Measurements from ENCODE around the gene OR14I1.
A peak's percentile ranks its signal among the peaks of the same experiment; 100 is the strongest.

OR14I1 gene

DNA sequence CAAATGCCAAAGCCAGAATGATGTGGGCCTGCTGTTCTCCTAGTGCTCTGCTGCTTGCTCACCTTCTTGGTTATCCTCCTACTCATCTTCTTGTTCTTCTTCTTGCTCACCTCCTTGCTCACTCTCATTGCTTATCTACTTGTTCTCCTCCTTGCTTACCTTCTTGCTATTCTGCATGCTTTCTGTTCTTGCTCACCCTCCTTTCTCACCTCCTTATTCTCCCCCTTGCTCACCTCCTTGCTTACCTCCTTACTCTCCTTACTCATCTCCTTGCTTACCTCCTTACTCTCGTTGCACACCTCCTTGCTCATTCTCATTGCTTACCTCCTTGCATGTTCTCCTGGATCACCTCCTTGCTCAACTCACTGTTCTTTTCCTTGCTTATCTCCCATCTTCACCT, at the start of gene OR14I1:
TSS of gene OR14I1 (minus strand) at position 53 of the 400 bp plus-strand sequence.
- no peak for DNase-seq

DNA sequence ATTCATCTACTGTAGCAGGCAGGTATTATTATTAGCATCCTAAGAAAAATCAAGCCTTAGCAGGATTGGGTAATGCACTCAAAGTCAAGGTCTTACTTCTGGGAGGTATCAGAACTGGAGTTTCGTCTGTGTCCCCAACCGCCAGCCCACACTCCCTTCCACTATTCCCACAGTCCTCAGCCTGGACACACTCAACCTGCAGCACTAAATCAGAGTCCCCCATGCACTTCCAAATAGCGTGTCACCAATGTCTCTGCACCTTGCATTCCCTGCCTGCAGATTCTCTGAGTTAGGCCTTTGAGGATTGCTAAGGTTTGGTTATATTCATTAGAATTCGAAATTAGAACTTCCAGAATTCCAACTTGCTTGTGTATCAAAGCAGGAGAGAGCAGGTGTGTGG, 49.1 kb upstream of the OR14I1 start:
- no peak for DNase-seq

DNA sequence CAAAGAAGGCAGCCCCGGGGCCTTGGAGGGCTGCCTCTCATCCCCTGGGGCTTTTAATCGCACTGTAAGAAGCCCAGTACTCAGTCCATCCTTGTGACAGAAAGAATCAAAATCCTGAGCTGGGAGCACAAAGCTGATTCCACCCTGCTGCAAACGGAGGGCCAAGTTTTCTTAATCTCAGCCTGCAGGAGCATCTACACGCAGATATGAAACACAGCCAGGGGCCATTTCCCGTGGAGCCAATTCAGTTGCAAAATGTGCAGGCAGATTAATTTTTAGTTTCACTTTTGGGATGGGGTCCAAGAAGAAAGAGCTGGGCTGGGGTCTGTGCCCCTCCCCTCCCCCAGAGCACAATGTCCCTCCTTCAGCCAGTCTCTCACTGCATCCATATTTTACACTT, 48.6 kb upstream of the OR14I1 start:
- DNase-seq, result no peak

DNA sequence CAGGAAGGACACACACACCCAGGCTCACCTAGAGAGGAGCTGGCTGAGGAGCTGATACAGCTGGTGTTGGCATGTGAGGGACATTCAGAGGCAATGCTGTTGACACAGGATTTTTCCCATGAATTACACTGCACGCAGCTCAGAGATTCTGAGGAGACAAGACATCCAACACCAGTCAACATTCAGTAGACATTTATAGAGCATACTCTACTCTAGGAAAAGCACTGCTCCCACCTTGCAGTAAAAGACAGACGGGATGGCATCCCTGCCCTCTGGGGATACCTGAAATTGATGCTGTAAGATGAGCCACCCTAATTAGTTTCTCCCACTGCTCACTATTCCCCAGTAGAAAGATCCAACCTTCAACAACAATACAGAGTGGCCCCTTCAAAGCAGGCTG, 47.9 kb upstream of the OR14I1 start:
- no peak for DNase-seq

DNA sequence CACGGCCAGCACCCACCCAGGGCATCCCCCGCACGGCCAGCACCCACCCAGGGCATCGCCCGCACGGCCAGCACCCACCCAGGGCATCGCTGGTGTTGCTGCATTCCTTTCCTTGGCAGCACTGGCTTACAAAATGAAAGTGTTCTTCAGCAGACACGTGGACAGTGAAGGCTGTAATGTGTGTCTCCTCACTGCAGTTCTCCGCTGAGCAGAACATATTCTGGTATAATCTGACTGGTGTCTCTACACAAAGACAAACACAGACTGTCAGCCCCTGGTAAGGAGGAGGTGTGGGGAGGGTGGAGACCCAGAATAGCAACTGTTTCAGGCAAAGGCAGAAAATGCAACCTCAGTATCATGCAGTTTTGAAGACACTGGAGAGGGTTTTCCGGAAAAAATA, 45.6 kb upstream of the OR14I1 start:
- no peak for DNase-seq

DNA sequence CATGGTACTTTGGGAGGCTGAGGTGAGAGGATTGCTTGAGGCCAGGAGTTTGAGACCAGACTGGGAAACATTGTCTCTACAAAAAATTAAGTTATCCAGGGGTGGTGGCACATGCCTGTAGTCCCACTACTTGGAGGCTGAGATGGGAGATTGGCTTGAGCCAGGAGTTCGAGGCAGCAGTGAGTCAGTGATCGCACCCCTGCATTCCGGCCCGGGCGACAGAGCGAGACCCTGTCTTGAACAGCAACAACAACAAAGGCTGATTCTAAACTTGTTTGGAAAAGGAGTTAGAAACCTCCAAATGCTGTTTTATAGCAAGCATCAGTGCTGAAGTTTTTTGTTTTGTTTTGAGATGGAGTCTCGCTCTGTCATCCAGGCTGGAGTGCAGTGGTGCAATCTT, 38.3 kb upstream of the OR14I1 start:
- DNase-seq, result no peak

DNA sequence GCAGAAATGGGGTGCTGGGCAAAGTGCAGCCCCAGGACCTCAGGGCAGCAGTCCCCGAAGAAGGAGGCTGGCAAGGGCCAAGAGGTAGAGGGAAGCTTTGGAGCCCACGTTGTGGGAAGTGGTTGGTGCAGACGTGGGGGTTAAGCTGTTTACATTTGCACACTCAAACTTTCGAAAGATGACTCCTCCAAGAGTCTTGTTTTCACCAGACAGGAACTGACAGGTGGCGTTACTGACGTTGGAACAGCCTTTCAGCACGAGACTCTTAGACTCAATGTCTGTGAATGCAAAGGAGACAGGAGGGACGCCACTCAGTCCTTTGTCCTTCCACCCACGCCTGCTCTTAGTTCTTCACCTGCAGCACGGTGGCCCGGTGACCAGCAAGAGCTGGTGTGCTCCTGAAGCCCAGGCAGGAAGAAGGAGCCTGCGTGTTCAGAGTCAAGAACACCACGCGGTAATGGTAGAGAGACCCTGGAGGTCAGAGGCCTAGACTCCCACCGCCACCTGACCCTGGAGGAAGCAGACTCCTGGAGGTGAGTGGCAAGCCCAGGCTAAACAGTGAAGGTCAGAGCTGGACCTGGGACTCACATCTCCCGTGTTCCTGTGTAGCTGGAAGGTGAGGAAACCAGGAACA, 37.1 kb upstream of the OR14I1 start:
- no peak for DNase-seq

DNA sequence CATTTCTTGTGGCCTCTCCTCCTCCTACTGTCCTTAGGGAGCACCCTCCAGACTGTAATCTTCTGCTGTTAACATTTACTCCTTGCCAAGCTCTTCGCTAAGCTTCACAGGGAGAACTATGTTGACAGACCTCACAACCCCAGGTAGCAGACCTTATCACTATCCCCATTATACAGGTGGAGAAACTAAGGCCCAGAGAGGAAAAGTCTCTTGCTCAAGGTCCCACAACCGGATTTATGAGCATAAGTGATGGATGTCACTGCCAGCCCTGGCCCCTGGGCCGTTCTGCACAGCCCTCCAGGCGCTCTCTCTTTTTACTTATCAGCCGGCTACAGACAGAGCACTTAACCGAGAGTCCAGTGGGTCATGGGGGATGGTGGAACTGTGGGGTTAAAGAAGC, 34.9 kb upstream of the OR14I1 start:
- DNase-seq, result no peak

DNA sequence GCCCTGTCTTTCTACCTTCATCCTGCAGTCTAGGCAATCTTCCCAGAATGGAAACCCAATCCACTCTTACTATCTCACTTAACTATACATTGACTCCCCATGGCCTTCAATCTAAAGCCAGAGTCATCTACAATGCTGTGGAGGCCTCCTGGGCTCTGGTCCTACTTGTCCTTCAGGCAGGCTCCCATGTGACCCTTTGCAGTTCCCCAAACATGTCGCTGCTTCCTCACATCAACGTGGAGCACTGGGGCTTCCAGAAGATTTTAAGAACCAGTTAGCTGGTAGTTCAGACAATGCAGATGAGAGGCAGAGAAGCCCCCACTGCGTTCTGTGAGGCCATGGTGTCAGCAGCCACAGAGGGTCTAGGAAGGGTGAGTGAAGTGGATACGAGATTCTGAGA, 34.4 kb upstream of the OR14I1 start:
- DNase-seq, result no peak

DNA sequence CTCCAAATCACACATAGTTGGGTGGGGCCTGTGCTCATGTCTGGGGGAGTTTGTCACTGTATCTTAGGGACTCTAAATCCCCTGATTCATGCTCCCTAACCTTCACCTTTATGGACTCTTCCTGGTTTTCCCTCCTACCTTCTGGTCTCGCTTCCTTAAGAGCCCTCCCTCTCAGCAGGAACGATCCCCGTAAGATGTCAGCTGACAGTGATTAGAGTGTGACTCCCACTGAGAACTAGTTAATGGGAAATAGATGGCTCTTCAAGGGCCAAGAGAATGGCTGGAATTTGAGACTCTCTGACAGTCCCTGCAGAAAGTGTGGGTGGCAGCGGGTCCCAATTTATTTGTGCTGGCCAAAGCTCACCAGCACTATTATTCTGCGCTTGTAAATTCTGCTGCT, 31.0 kb upstream of the OR14I1 start:
- no peak for DNase-seq

DNA sequence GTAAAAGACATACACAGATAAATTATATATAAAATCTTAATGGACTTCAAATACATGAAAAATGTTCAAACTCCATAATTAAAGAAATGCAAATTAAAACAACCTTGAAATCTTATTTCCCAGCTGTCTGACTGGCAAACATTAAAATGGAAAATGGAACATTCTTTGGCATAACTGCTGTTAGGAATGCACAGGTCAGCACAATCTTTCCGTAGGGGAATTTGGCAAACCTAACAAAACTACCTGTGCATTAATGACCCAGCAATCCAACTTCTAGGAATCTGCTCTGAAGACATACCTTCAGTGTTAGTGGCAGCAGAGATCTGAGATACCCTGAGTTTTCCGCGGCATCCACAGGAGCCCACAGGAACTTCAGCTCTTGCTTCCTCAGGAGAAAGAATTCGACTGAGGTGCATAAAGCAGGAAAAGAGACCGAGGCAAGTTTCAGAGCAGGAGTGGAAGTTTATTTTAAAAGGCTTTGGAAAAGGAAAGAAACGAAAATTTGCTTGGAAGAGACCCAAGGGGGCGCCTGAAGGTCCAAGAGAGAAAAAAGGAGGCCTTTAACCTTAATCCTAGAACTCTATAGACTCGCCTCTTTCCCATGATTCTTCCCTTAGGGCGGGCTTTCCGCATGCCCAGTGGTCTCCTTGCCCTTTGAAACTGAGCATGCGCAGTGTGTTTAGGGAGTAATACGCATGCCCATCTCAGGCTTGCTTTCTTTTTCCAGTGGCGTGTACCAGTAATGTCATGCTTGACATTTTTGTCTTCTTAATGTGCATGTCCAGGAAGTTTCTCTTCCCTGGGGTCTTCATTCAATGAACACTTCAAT, 28.2 kb upstream of the OR14I1 start:
- DNase-seq, result no peak

DNA sequence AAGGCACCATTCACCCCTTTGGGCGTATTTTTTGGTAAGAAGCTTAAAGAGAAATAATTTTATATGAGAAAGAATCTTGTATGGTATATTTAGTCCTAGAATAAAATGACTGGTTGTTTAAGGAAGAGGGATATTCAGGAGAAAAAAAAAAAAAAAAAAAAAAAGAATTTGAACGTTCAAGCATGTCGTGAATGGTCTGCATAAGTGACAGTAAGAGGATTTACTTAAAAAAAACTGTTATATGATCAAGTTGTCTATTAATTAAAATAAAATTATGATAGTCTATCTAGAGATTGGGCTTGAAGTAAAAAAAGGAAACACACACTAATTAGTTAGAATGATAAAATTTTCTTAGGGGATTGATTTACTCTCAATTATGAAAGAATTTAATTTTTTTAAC, 11.7 kb upstream of the OR14I1 start:
- peak in 1 of 2 experiments; percentile 6 for DNase-seq

DNA sequence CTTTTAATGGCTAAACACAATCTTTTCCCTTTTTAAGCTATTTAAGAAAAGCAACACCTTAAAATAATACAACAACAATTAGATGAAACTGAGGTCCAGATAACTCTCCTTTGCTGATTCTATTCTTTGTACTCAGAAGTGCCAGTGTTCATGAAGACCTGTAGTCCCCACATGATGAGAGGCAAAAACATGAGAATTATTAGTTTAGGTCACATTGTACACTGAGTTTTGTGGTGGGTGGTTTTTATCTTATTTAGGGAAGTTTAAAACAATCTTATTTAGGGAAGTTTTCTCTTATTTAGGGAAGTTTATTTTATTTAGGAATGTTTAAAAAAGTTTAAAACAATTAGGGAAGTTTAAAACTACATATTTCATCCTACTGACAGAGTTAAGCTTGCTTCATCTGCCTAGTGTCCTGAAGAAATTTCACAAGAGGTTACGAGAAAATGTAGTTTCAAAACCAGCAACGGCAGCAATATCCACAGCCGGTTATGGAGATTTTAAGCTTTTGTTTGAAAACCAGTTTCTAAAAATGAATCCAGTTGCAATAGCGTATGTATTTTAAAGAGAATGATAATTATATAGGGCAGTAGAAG, 7.8 kb upstream of the OR14I1 start:
- DNase-seq, result peak; percentile 10 to 53

DNA sequence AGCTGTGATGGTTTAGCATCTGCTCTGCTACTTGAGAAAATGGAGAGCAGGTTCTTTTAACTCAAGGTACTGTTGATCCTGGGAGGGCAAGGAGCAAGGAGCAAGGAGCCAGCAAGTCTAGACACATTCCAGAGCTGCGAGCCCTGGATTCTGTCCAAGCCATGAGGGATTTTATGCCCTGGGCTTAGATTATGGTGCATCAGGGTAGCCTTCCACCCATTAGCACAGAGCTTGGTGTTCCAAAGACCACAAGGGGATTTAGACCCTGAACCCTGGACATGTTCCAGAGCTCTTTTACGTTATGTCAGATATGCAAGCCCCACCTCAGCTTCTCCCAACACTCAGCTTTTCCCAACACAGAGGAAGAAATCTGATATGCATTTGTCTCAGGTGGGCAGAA, 2.0 kb upstream of the OR14I1 start:
- no peak for DNase-seq

DNA sequence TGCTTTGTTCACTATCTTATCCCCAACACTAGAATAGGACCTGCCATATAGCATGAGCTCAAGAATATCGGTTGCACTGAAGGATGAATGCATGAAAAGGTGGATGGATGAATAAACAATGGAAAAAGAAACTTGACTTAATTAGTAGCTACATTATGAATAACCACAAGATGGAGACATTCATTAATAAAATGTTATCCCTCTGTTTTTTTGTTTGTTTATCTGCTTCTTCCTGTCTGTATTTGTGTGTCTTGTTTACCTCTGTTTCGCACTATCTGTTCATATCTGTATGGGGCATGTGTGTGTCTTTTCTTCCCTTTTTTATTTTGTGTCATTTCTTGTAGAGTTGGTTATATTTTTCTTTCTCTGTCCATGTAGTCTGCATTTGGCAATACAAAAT, 1.1 kb upstream of the OR14I1 start:
- DNase-seq, result peak in 1 of 2 experiments; percentile 27

DNA sequence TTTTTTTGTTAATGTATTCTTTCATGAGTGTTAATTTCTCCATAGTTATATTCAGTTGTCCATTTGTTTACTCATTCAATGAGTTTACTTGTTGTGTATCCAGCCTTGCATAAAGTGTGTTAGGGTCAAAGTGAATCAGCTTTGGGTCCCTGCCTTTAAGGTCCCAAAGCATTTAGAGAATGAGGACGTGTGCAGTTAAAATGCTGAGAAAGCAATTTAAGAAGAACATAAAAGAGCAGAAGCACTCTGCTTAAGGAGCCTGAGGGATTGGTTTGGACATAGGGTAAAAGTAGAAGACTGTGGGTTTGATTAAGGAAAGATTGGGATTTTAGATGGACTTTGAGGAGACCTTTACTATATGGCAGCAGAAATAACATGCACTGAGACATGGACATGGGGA, 3.5 kb downstream of the OR14I1 start:
- DNase-seq, result no peak

DNA sequence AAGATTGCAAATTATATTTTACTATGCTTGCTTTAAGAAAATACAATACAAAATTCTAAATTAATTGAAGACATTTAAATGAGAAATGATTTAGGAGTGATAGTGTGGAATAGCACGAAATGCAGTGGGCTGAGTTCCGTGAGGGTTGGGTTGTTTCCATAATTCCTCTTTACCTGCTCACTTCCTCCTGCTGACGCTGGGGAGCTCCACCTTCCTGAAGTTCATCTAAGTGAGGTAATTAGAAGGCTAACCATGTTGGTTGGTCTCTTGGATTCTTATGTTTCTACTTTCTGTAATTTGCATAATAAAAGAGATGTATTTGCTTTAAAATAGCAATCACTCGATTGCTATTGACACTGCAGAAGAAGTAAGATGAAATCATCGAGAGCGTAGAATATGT, 4.7 kb downstream of the OR14I1 start:
- no peak for DNase-seq

DNA sequence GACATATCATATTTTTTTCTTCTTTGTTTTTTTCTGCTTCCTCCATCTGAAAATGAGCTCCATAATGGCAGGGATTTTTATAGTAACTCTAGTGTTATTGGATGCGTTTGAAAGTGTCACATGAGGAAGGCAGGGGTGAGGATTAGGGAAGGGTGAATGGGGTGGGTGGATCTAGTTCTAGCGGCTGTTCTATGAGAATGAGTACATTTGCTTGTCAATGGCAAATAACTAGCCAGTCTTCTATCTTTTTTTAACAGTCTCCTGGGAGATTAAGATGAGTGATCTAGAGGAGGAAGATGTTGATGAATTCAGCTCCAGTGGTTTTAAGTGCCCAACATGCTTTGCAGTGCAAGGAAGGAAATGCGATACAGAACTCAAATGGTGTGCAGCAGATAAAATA, 5.8 kb downstream of the OR14I1 start:
- no peak for DNase-seq

DNA sequence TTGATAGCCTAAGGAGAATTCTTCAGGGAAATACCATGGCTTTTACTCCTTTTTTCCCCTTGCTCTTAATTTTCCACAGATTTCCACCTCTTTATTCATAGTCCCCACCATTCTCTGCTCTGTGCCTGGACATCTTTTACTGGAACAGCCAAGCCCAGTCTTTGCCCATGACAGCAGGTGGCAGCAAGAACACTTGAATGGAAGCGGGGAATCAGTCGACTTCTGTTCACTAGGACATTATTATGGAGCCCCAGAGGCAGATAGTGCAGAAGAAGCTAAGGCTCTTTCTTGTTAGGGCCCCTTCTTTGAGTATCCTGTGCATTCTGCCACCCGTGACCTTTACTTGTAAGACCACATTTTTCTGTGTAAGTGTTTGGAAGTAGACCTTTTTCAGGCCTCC, 6.3 kb downstream of the OR14I1 start:
- peak; percentile 34 to 46 for DNase-seq

DNA sequence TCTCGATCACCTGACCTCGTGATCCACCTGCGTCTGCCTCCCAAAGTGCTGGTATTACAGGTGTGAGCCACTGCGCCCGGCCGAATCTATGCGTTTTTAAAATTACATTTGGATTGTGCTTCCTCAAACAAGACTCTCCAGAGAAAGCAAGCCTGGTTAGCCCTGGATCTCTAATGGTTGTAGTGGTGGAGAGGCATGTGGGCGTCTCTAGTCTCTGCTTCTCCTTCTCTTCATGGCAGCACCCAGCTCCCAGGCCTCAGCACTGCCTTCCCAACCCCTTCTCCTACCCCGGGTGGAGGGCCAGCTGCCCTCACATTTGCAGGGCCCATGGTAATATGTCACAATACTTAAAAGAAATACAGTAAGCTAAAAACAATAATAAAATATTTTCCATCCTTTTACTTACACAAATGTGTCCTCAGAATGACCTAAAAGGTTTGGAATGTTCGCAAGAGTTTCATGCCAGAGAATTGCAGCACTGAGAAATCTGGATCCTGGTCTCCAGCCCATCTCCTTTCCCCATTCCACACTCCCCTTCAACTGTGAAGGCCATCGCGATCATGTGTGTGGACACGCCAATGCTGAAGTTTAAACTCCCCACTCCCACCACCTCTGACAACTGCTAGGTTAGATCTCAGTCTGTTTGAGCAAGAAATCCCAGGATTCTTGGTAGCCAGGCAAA, 7.0 kb downstream of the OR14I1 start:
- DNase-seq, result no peak

DNA sequence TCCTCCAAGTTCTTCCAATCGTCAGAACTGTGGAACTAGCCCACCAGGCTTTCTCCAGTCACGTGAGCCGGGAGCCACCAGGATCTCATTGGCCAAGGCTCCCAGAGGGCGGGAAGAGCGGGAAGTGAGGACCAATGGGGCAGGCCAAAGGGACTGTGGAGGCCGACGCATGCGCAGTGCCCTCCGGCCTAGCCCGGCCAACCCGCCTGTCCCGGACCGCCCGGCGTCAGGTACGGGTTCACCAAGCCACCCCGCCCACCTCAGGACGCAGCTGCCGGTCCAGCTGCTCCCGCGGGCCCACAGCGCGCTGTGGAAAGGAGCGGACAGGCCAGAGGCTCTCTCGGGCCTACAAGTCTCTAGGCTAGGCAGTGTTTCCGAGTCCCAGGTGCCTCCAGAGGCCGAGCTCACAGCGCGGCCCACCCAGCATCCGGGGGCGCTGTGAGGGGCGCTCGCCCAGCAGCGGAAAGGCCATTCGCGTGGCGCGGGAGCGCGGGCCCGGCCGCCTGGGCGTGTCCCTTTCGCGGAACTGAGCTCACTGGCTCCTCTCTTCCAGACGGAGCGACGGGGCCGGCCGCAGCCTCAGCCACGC, 10.9 kb downstream of the OR14I1 start:
- DNase-seq, result no peak

DNA sequence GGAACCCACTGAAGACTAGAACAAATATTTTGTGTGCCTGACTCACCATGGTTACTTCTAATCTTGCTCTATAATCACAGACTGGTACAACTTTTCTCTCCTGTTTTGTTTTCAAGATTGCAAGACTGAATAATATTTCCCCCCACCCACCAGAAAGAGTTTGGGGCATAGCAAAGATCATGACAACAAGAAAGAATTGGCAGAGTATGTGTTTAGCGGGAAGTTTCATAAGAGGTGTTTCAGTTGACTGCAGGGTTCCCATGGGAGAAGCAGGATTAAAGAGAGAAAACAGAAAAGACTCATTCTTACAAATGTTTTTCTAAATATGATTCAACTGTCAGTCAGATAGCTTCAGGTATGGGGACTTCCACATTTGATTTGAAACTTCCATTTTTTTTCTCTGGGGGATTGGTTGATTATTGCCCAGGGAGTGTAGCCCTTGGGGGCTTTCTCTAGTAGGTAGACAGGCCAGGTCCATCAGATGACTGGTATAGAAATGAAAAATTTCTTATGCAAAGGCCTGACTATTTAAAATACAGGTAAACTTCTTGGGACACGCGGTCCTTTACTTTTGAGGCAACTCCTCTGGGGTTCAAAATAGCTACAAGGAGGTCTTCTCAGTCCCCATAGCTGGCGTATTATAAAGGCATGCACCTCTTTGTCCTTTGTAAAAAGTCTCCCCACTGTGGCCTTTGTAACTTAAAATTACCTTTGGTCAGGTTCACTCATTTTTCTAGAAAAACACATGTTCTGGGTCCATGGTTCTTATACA, 13.9 kb downstream of the OR14I1 start:
- DNase-seq, result no peak

DNA sequence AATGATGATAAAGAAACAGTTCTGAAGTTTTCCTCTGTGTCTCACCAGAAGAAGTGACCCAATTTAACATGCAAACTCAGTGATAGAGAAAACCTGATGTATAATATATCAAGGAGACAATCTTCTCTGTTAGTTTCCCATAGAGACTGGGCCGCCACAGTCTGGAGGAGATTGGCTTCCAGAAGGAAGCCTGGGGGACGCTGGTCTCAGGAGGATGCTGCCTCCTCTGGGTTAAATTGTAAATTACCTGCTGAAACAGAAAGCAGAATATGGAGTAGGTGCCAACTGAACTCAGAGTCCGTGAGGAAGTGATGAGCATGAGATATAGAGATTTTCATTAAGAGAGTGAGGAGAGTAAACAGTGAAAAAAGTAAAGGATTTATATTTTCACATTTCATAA, 15.8 kb downstream of the OR14I1 start:
- DNase-seq, result no peak
